A549 (cell line): ENCODE results near the gene SLC4A3. TPM values are rescaled to one million over a fixed set of nuclear protein-coding genes. Genes with fewer than 3 reads are reported as not detected.
A peak's percentile ranks its signal among the peaks of the same experiment; 100 is the strongest.
"Not testable (repeated sequence)": the region's sequence is repeated elsewhere in the genome, so short reads cannot be mapped to it uniquely, and the experiment has no call there.

ENCODE experiments used
- ATAC-seq, 2 experiments: fragments of 200-7000 bp in 1 of 2; fragments of >200 bp in 1 of 2; cut with Nextera tagmentation in 1 of 2; cut with Tn5 transposase in 1 of 2; 3 replicates each; pipeline versions ENCODE4 v1.8.0 to v1.9.1; 2018 to 2020; ENCODE audit warnings: mild to moderate bottlenecking in 1 of 2, moderate library complexity in 1 of 2
- CTCF ChIA-PET: fragments of 300-600 bp; sonication (Branson Sonifier 250); formaldehyde crosslinking; extraction: SDS; loops from one replicate; lab custom pipeline; 2021; ENCODE audit warnings: antibody characterized with exemption, inconsistent platforms; lab: Yijun Ruan, JAX
- POLR2A ChIA-PET: fragments of 350-600 bp; formaldehyde crosslinking; extraction: SDS; loops from one replicate; lab custom pipeline; 2021; ENCODE audit warnings: antibody characterized with exemption, inconsistent platforms; lab: Yijun Ruan, JAX
- DNase-seq, 2 experiments: peaks; one replicate each; pipeline versions ENCODE4 v3.0.0 to v3.0.0-alpha.2; 2011 to 2016; ENCODE audit warnings: low read depth in 1 of 2, low spot score in 1 of 2
- FAIRE-seq: peaks from 2 replicates; lab custom pipeline; 2011; peaks lifted over from hg19 to GRCh38; lab: Jason Lieb, UNC
- H3K27ac ChIP-seq, 2 experiments: fragments of >200 bp; sonication (Bioruptor Twin); formaldehyde crosslinking; 3 replicates each; pipeline ENCODE4 v1.5.1; 2016 to 2017
- H3K4me1 ChIP-seq: fragments of >200 bp; sonication (Bioruptor Twin); formaldehyde crosslinking; 3 replicates; pipeline ENCODE4 v1.6.1; 2016
- H3K4me2 ChIP-seq: fragments of >200 bp; sonication (Bioruptor Twin); formaldehyde crosslinking; 3 replicates; pipeline ENCODE4 v1.6.1; 2016
- H3K4me3 ChIP-seq: fragments of >200 bp; sonication (Bioruptor Twin); formaldehyde crosslinking; 3 replicates; pipeline ENCODE4 v1.5.1; 2016
- H3K9me3 ChIP-seq: fragments of >200 bp; sonication (Bioruptor Twin); formaldehyde crosslinking; 3 replicates; pipeline ENCODE4 v1.6.1; 2016
- BHLHE40 ChIP-seq: IDR thresholded peaks from 2 replicates; pipeline ENCODE4 v1.6.1; 2012; ENCODE audit warnings: low read depth, low read length, inconsistent platforms
- CBX2 ChIP-seq: fragments of 200-600 bp; sonication (generic); IDR thresholded peaks from 2 replicates; pipeline ENCODE4 v1.6.1; 2016; ENCODE audit warnings: low read depth, mild to moderate bottlenecking, borderline replicate concordance
- CEBPB ChIP-seq, 2 experiments: fragments of >200 bp in 1 of 2; sonication (Bioruptor Twin) in 1 of 2; formaldehyde crosslinking in 1 of 2; IDR thresholded peaks; 2 replicates each; pipeline ENCODE4 v1.6.1; 2012 to 2016
- CHD4 ChIP-seq: fragments of 200-600 bp; sonication (generic); IDR thresholded peaks from 2 replicates; pipeline ENCODE4 v1.6.1; 2016; ENCODE audit warnings: antibody characterized with exemption, mild to moderate bottlenecking, borderline replicate concordance
- E2F6 ChIP-seq: IDR thresholded peaks from 2 replicates; pipeline ENCODE4 v1.6.1; 2012; ENCODE audit warnings: low read depth, borderline replicate concordance
- EHF ChIP-seq: fragments of 250-450 bp; sonication (Bioruptor Pico); IDR thresholded peaks from 2 replicates; pipeline ENCODE4 v1.5.0; 2020; ENCODE audit warnings: mild to moderate bottlenecking
- EHMT2 ChIP-seq: fragments of 200-600 bp; sonication (generic); IDR thresholded peaks from 2 replicates; pipeline ENCODE4 v1.6.1; 2016; ENCODE audit warnings: antibody characterized with exemption, low read depth, mild to moderate bottlenecking, moderate library complexity
- ELK1 ChIP-seq: fragments of 150-350 bp; IDR thresholded peaks from 2 replicates; pipeline ENCODE4 v1.6.1; 2014; ENCODE audit warnings: low read depth, mild to moderate bottlenecking, low read length
- EP300 ChIP-seq, 2 experiments: fragments of >200 bp; sonication (Bioruptor Twin); formaldehyde crosslinking; IDR thresholded peaks; 2 replicates in 1 of 2; 3 replicates in 1 of 2; pipeline ENCODE4 v1.6.1; 2016 to 2017
- ESRRA ChIP-seq: fragments of 150-350 bp; IDR thresholded peaks from 2 replicates; pipeline ENCODE4 v1.6.1; 2014; ENCODE audit warnings: mild to moderate bottlenecking, low read length, borderline replicate concordance
- HDAC2 ChIP-seq: fragments of 200-600 bp; sonication (generic); IDR thresholded peaks from 2 replicates; pipeline ENCODE4 v1.6.1; 2016
- HOXB5 ChIP-seq: fragments of 250-450 bp; sonication (Bioruptor Pico); IDR thresholded peaks from 2 replicates; pipeline ENCODE4 v1.5.0; 2020; ENCODE audit warnings: mild to moderate bottlenecking, moderate library complexity
- JUN ChIP-seq, 2 experiments: fragments of >200 bp; sonication (Bioruptor Twin); formaldehyde crosslinking; IDR thresholded peaks; 2 replicates in 1 of 2; 3 replicates in 1 of 2; pipeline ENCODE4 v1.6.1; 2016 to 2017
- KDM1A ChIP-seq: fragments of 200-600 bp; sonication (generic); IDR thresholded peaks from 2 replicates; pipeline ENCODE4 v1.6.1; 2016; ENCODE audit warnings: low read depth, mild to moderate bottlenecking
- KDM5A ChIP-seq: fragments of 200-600 bp; sonication (generic); IDR thresholded peaks from 2 replicates; pipeline ENCODE4 v1.6.1; 2016; ENCODE audit warnings: antibody characterized with exemption, mild to moderate bottlenecking
- MAFK ChIP-seq: fragments of 450-650 bp; IDR thresholded peaks from 2 replicates; pipeline ENCODE4 v1.6.1; 2014; ENCODE audit not compliant: partially characterized antibody
- MAX ChIP-seq: IDR thresholded peaks from 2 replicates; pipeline ENCODE4 v1.6.1; 2012
- MYC ChIP-seq: IDR thresholded peaks from 2 replicates; pipeline ENCODE4 v1.6.1; 2012; ENCODE audit warnings: mild to moderate bottlenecking, inconsistent platforms, low read length, improper control_type of control experiment, borderline replicate concordance
- NFE2L2 ChIP-seq: fragments of 150-350 bp; conservative IDR thresholded peaks from 2 replicates; pipeline ENCODE4 v1.6.1; 2014; ENCODE audit warnings: low read length
- NPAS2 ChIP-seq: fragments of 250-450 bp; sonication (Bioruptor Pico); IDR thresholded peaks from 2 replicates; pipeline ENCODE4 v1.8.0; 2022; ENCODE audit warnings: mild to moderate bottlenecking, moderate library complexity, borderline replicate concordance
- PBX3 ChIP-seq: IDR thresholded peaks from 2 replicates; pipeline ENCODE4 v1.6.1; 2012
- RARB ChIP-seq: fragments of 250-450 bp; sonication (Bioruptor Pico); IDR thresholded peaks from 2 replicates; pipeline ENCODE4 v1.8.0; 2021; ENCODE audit warnings: mild to moderate bottlenecking, moderate library complexity
- RCOR1 ChIP-seq: fragments of 150-350 bp; IDR thresholded peaks from 2 replicates; pipeline ENCODE4 v1.6.1; 2014; ENCODE audit warnings: antibody characterized with exemption, low read length, low read depth
- RNF2 ChIP-seq: fragments of 200-600 bp; sonication (generic); IDR thresholded peaks from 2 replicates; pipeline ENCODE4 v1.6.1; 2016; ENCODE audit warnings: low read depth, mild to moderate bottlenecking, antibody characterized with exemption, moderate library complexity, borderline replicate concordance
- TFCP2L1 ChIP-seq: fragments of 250-450 bp; sonication (Bioruptor Pico); IDR thresholded peaks from 2 replicates; pipeline ENCODE4 v1.5.0; 2021; ENCODE audit warnings: mild to moderate bottlenecking
- ZC3H11A ChIP-seq: fragments of 450-650 bp; IDR thresholded peaks from 2 replicates; pipeline ENCODE4 v1.6.1; 2014; ENCODE audit warnings: antibody characterized with exemption, mild to moderate bottlenecking
- ZFP36 ChIP-seq: fragments of 450-650 bp; IDR thresholded peaks from 2 replicates; pipeline ENCODE4 v1.6.1; 2014; ENCODE audit warnings: borderline replicate concordance; ENCODE audit not compliant: partially characterized antibody
- WGBS: methylation state at CpG from one replicate; pipeline ENCODE4 v1.1.6; 2017; ENCODE audit errors: missing lambda C conversion rate; 5-methylcytosine and 5-hydroxymethylcytosine counted together
- polyA plus RNA-seq, 4 experiments: library from polyadenylated mRNA; depleted of rRNA in 3 of 4; stranded (reverse); fragments of >200 nt; fragmentation: RNase III in 1 of 4; extraction: RNeasy Plus Mini Kit Qiagen cat#74134 plus additional on column Dnase treatment in 1 of 4; gene quantifications; 2 replicates in 3 of 4; 3 replicates in 1 of 4; pipeline ENCODE4 v1.2.3, GENCODE V29; 2011 to 2017

SLC4A3 gene
- polyA plus RNA-seq, 2 of the 4 experiments (the other 2 are of a cell fraction), result 1.4 to 3.6 TPM

GRCh38 chr2:219650426-219651248 is 23.2 kb downstream of the SLC4A3 start:
- POLR2A ChIA-PET, result no interaction called here
- no peak for TF ChIP-seq TFCP2L1 (CRISPR knock-in tag)
- no peak for TF ChIP-seq NFE2L2
- TF ChIP-seq HDAC2, result no peak
- TF ChIP-seq KDM5A, result no peak
- no peak for TF ChIP-seq HOXB5
- TF ChIP-seq ZC3H11A, result no peak
- no peak for TF ChIP-seq RCOR1
- TF ChIP-seq EHF (CRISPR knock-in tag), result no peak
- TF ChIP-seq NPAS2 (CRISPR knock-in tag), result no peak
- TF ChIP-seq MAX, result no peak
- TF ChIP-seq BHLHE40, result no peak
- TF ChIP-seq PBX3, result no peak
- no peak for TF ChIP-seq MYC
- no peak for TF ChIP-seq JUN (IDR thresholded peaks at IDR 0.05)
- TF ChIP-seq EHMT2, result no peak
- TF ChIP-seq EP300 (IDR thresholded peaks at IDR 0.05), result no peak
- TF ChIP-seq KDM1A, result no peak
- no peak for TF ChIP-seq RARB (CRISPR knock-in tag)
- no peak for TF ChIP-seq ESRRA
- no peak for TF ChIP-seq CHD4
- WGBS, result 30% methylated on average over 8 of the region's 8 CpGs
- Histone ChIP-seq H3K4me2 (no peak overlapping the region), H3K4me1 (0 out of 3 replicates have a peak, but pooled peaks cover 1% of the 10 kb centered on the region), H3K4me3 (no peak overlapping the region), H3K9me3 (peaks cover 7% of the 10 kb centered on the region; the same call in 2 of the 3 replicates), H3K27ac (no peak overlapping the region)
- ATAC-seq, result 0 out of 6 replicates have a peak, but pooled peaks of 1 of the 2 experiments have one; percentile 10
- CTCF ChIA-PET, result interaction anchor here (1.4 to 4.2 kb wide), 2 partner anchors 8 to 110 kb away, joined by 4 to 35 read pairs; no protein-coding TSS in a partner anchor
- no peak for DNase-seq
- FAIRE-seq, result no peak

- FAIRE-seq, DNase-seq, H3K4me2 ChIP-seq, H3K4me1 ChIP-seq, POLR2A ChIA-PET, H3K27ac ChIP-seq, ATAC-seq, H3K4me3 ChIP-seq: not testable (repeated sequence)
- CTCF ChIA-PET, result interaction anchor here (4.2 kb wide), 1 partner anchor 9 kb away, joined by 35 read pairs; no protein-coding TSS in a partner anchor
- WGBS, result 17% methylated on average over 6 of the region's 6 CpGs
- peaks cover 17% of the 10 kb centered on the region for H3K9me3 ChIP-seq
Observed at GRCh38 chr2:219651656-219652055, 24.2 kb downstream of the SLC4A3 start.

GRCh38 chr2:219656526-219656925 is 29.1 kb downstream of the SLC4A3 start:
- ChIA-PET CTCF (interaction anchor here (0.9 to 1.2 kb wide), 2 partner anchors 11 to 25 kb away, joined by 3 to 5 read pairs; no protein-coding TSS in a partner anchor), POLR2A (no interaction called here)
- DNase-seq, result no peak
- Histone ChIP-seq H3K9me3 (peaks cover 52% of the 10 kb centered on the region), H3K4me3 (no peak overlapping the region), H3K27ac (no peak overlapping the region), H3K4me1 (no peaks in the 10 kb centered on the region), H3K4me2 (no peak overlapping the region)
- no peak for FAIRE-seq
- TF ChIP-seq MAFK (no peak), EHF (CRISPR knock-in tag) (no peak), ELK1 (no peak), E2F6 (no peak), CEBPB (IDR thresholded peaks at IDR 0.05) (no peak), EP300 (IDR thresholded peaks at IDR 0.05) (no peak), RNF2 (no peak), MYC (no peak), JUN (IDR thresholded peaks at IDR 0.05) (no peak), CBX2 (no peak), KDM5A (no peak), ZFP36 (no peak), PBX3 (no peak)
- WGBS, result 79% methylated on average over 1 of the region's 1 CpG
- ATAC-seq, result no peak
